Neural cell (in vitro differentiated cells): ENCODE data around the gene FAM200C.

Experiments
- SMC3 ChIP-seq: fragments of 450-650 bp; conservative IDR thresholded peaks from 2 replicates; pipeline ENCODE4 v1.6.1; 2014; ENCODE audit warnings: antibody characterized with exemption, mild to moderate bottlenecking, moderate library complexity; ENCODE audit not compliant: poor library complexity
- TF ChIP-seq, protein P1 (sequence below): fragments of 450-650 bp; IDR thresholded peaks from 2 replicates; pipeline ENCODE4 v1.5.1; 2014; ENCODE audit warnings: antibody characterized with exemption, mild to moderate bottlenecking, moderate library complexity; ENCODE audit not compliant: poor library complexity, severe bottlenecking
- TF ChIP-seq, protein P2 (sequence below): IDR thresholded peaks from 2 replicates; pipeline ENCODE4 v1.6.1; 2012; ENCODE audit warnings: borderline replicate concordance

DNA sequence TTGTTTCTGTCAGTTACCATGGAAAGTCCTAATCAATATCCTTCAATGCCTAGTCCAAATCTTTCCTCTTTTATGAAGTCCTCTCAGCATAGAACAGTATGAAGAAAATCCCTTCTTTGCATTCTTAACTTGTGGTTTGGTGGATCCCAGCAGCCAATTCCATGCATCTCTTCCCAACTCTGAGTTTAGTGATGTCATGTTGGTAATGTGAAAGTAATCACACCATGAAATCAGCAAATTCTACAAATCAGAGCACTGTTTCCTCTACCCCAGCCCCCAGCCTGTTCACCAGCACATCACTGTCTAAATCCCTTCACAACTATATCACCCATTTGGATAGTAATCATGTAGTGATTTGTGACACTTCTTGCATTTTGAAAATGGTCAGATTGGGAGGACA lies 24.7 kb downstream of the FAM200C start:
- TF ChIP-seq, protein P1, sequence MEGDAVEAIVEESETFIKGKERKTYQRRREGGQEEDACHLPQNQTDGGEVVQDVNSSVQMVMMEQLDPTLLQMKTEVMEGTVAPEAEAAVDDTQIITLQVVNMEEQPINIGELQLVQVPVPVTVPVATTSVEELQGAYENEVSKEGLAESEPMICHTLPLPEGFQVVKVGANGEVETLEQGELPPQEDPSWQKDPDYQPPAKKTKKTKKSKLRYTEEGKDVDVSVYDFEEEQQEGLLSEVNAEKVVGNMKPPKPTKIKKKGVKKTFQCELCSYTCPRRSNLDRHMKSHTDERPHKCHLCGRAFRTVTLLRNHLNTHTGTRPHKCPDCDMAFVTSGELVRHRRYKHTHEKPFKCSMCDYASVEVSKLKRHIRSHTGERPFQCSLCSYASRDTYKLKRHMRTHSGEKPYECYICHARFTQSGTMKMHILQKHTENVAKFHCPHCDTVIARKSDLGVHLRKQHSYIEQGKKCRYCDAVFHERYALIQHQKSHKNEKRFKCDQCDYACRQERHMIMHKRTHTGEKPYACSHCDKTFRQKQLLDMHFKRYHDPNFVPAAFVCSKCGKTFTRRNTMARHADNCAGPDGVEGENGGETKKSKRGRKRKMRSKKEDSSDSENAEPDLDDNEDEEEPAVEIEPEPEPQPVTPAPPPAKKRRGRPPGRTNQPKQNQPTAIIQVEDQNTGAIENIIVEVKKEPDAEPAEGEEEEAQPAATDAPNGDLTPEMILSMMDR = no peak
- no peak for TF ChIP-seq SMC3
- TF ChIP-seq, protein P2, sequence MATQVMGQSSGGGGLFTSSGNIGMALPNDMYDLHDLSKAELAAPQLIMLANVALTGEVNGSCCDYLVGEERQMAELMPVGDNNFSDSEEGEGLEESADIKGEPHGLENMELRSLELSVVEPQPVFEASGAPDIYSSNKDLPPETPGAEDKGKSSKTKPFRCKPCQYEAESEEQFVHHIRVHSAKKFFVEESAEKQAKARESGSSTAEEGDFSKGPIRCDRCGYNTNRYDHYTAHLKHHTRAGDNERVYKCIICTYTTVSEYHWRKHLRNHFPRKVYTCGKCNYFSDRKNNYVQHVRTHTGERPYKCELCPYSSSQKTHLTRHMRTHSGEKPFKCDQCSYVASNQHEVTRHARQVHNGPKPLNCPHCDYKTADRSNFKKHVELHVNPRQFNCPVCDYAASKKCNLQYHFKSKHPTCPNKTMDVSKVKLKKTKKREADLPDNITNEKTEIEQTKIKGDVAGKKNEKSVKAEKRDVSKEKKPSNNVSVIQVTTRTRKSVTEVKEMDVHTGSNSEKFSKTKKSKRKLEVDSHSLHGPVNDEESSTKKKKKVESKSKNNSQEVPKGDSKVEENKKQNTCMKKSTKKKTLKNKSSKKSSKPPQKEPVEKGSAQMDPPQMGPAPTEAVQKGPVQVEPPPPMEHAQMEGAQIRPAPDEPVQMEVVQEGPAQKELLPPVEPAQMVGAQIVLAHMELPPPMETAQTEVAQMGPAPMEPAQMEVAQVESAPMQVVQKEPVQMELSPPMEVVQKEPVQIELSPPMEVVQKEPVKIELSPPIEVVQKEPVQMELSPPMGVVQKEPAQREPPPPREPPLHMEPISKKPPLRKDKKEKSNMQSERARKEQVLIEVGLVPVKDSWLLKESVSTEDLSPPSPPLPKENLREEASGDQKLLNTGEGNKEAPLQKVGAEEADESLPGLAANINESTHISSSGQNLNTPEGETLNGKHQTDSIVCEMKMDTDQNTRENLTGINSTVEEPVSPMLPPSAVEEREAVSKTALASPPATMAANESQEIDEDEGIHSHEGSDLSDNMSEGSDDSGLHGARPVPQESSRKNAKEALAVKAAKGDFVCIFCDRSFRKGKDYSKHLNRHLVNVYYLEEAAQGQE = no peak
